H1 (cell line): ENCODE data around the gene NTN1. TPM values are rescaled to one million over a fixed set of nuclear protein-coding genes. Genes with fewer than 3 reads are reported as not detected.

Source experiments
- CTCF ChIA-PET: fragments of 300-600 bp; sonication (Branson Sonifier 250); formaldehyde crosslinking; loops from one replicate; lab custom pipeline; 2021; ENCODE audit not compliant: partially characterized antibody; lab: Charles Lee
- POLR2A ChIA-PET: fragments of 300-600 bp; sonication (Branson Sonifier 250); formaldehyde crosslinking; loops from one replicate; lab custom pipeline; 2021; ENCODE audit warnings: inconsistent platforms; ENCODE audit not compliant: partially characterized antibody; lab: Charles Lee
- DNase-seq, 2 experiments: peaks; one replicate each; pipeline versions ENCODE4 v3.0.0 to v3.0.0-alpha.2; 2010 to 2022; ENCODE audit warnings: low spot score in 2 of 2, low read depth in 1 of 2, mixed read lengths in 1 of 2
- FAIRE-seq: peaks from 2 replicates; lab custom pipeline; 2011; peaks lifted over from hg19 to GRCh38; lab: Jason Lieb, UNC
- H2AFZ ChIP-seq: 2 replicates; pipeline ENCODE4 v1.8.1; 2012; ENCODE audit warnings: low read length, inconsistent platforms
- H2AK5ac ChIP-seq: 2 replicates; pipeline ENCODE4 v1.6.1; 2013; ENCODE audit warnings: low read depth, low read length
- H2BK120ac ChIP-seq: replicated peaks from 2 replicates; pipeline ENCODE3; 2013; ENCODE audit warnings: low read depth, low read length, inconsistent platforms
- H2BK12ac ChIP-seq: 2 replicates; pipeline ENCODE4 v1.6.1; 2013; ENCODE audit warnings: low read depth, low read length
- H2BK15ac ChIP-seq: 2 replicates; pipeline ENCODE4 v1.6.1; 2013; ENCODE audit warnings: low read length
- H2BK20ac ChIP-seq: 2 replicates; pipeline ENCODE4 v1.6.1; 2013; ENCODE audit warnings: low read length
- H2BK5ac ChIP-seq: 2 replicates; pipeline ENCODE4 v1.6.1; 2013; ENCODE audit warnings: low read depth, low read length
- H3K14ac ChIP-seq: 2 replicates; pipeline ENCODE4 v1.6.1; 2013; ENCODE audit warnings: inconsistent platforms; ENCODE audit not compliant: insufficient read length
- H3K18ac ChIP-seq: 2 replicates; pipeline ENCODE4 v1.6.1; 2013; ENCODE audit warnings: low read length; ENCODE audit errors: extremely low read depth
- H3K23ac ChIP-seq: 2 replicates; pipeline ENCODE4 v1.6.1; 2013; ENCODE audit warnings: inconsistent platforms; ENCODE audit not compliant: insufficient read length
- H3K23me2 ChIP-seq: 2 replicates; pipeline ENCODE4 v1.6.1; 2013; ENCODE audit warnings: low read depth, low read length
- H3K27ac ChIP-seq: 2 replicates; pipeline ENCODE4 v1.6.1; 2011; ENCODE audit warnings: low read depth, low read length, inconsistent platforms
- H3K27me3 ChIP-seq, 4 experiments: replicated peaks in 1 of 4; 1 replicate in 1 of 4; 2 replicates in 3 of 4; pipeline versions ENCODE4 v1.6.1 to v1.8.1; 2011 to 2013; ENCODE audit warnings: low read length in 3 of 4, mild to moderate bottlenecking in 3 of 4, inconsistent platforms in 2 of 4, mixed read lengths in 2 of 4, moderate library complexity in 1 of 4; ENCODE audit not compliant: control insufficient read depth in 3 of 4, insufficient read depth in 3 of 4; ENCODE audit errors: extremely low read depth in 1 of 4
- H3K36me3 ChIP-seq, 4 experiments: 2 replicates each; pipeline versions ENCODE4 v1.6.1 to v1.8.1; 2011 to 2013; ENCODE audit warnings: mild to moderate bottlenecking in 4 of 4, low read length in 3 of 4, moderate library complexity in 2 of 4, control low read depth in 1 of 4, inconsistent platforms in 1 of 4; ENCODE audit not compliant: insufficient read depth in 4 of 4, control insufficient read depth in 2 of 4
- H3K4ac ChIP-seq: replicated peaks from 2 replicates; pipeline ENCODE3; 2013; ENCODE audit warnings: low read length, low read depth, mixed read lengths, inconsistent platforms; ENCODE audit not compliant: insufficient read length
- H3K4me1 ChIP-seq, 4 experiments: replicated peaks in 1 of 4; 1 replicate in 1 of 4; 2 replicates in 3 of 4; pipeline versions ENCODE4 v1.6.1 to v1.8.1; 2011 to 2013; ENCODE audit warnings: low read length in 3 of 4, inconsistent platforms in 2 of 4, mixed read lengths in 1 of 4; ENCODE audit not compliant: insufficient read depth in 4 of 4, control insufficient read depth in 3 of 4
- H3K4me2 ChIP-seq, 2 experiments: 2 replicates each; pipeline versions ENCODE4 v1.6.1 to v1.8.1; 2011 to 2013; ENCODE audit warnings: low read depth in 2 of 2, low read length in 2 of 2, control low read depth in 1 of 2, inconsistent platforms in 1 of 2, mild to moderate bottlenecking in 1 of 2; ENCODE audit not compliant: insufficient read depth in 1 of 2
- H3K4me3 ChIP-seq, 4 experiments: fragments of 200-600, 300-600 bp in 1 of 4; sonication (generic), shearing (Covaris generic), sonication (Bioruptor Twin) in 1 of 4; 2 replicates each; pipeline versions ENCODE4 v1.5.1 to v1.8.1; 2011 to 2016; ENCODE audit warnings: low read length in 4 of 4, low read depth in 3 of 4, control low read depth in 2 of 4, inconsistent platforms in 2 of 4, mild to moderate bottlenecking in 2 of 4, mixed read lengths in 1 of 4, moderate library complexity in 1 of 4; ENCODE audit not compliant: insufficient read depth in 2 of 4; ENCODE audit errors: extremely low read depth in 1 of 4
- H3K56ac ChIP-seq: replicated peaks from 2 replicates; pipeline ENCODE3; 2013; ENCODE audit warnings: low read depth, mild to moderate bottlenecking, mixed read lengths, low read length, inconsistent platforms; ENCODE audit not compliant: insufficient read length
- H3K79me1 ChIP-seq: 2 replicates; pipeline ENCODE4 v1.6.1; 2013; ENCODE audit warnings: low read depth, low read length, control low read depth
- H3K79me2 ChIP-seq, 2 experiments: 2 replicates each; pipeline versions ENCODE4 v1.6.1 to v1.8.1; 2012 to 2013; ENCODE audit warnings: low read length in 2 of 2, mild to moderate bottlenecking in 2 of 2, inconsistent platforms in 1 of 2; ENCODE audit not compliant: insufficient read depth in 2 of 2, control insufficient read depth in 1 of 2
- H3K9ac ChIP-seq, 4 experiments: replicated peaks in 1 of 4; 1 replicate in 1 of 4; 2 replicates in 3 of 4; pipeline versions ENCODE4 v1.6.1 to v1.8.1; 2011 to 2013; ENCODE audit warnings: low read depth in 3 of 4, low read length in 3 of 4, control low read depth in 2 of 4, mild to moderate bottlenecking in 2 of 4, moderate library complexity in 2 of 4, inconsistent platforms in 1 of 4; ENCODE audit errors: extremely low read depth in 1 of 4
- H3K9me3 ChIP-seq, 2 experiments: 2 replicates each; pipeline versions ENCODE4 v1.6.1 to v1.8.1; 2012 to 2013; ENCODE audit warnings: mild to moderate bottlenecking in 2 of 2, moderate library complexity in 2 of 2, control low read depth in 1 of 2, inconsistent platforms in 1 of 2, low read depth in 1 of 2, low read length in 1 of 2, mixed read lengths in 1 of 2; ENCODE audit not compliant: insufficient read depth in 2 of 2
- H4K20me1 ChIP-seq, 2 experiments: replicated peaks in 1 of 2; 2 replicates each; pipeline versions ENCODE3 to v1.8.1; 2011 to 2013; ENCODE audit warnings: inconsistent platforms in 2 of 2, low read length in 2 of 2, mild to moderate bottlenecking in 1 of 2; ENCODE audit not compliant: insufficient read depth in 2 of 2, control insufficient read depth in 1 of 2
- H4K5ac ChIP-seq: 2 replicates; pipeline ENCODE4 v1.6.1; 2013; ENCODE audit warnings: low read length, low read depth, mixed read lengths, inconsistent platforms; ENCODE audit not compliant: insufficient read length
- H4K8ac ChIP-seq: 2 replicates; pipeline ENCODE4 v1.8.0; 2013; ENCODE audit warnings: mild to moderate bottlenecking, moderate library complexity, low read length, inconsistent platforms; ENCODE audit not compliant: insufficient read depth; ENCODE audit errors: extremely low read depth
- H4K91ac ChIP-seq: replicated peaks from 2 replicates; pipeline ENCODE3; 2013; ENCODE audit warnings: low read length, mixed read lengths, inconsistent platforms; ENCODE audit not compliant: insufficient read length
- ATF3 ChIP-seq: IDR thresholded peaks from 2 replicates; pipeline ENCODE4 v1.6.1; 2011; ENCODE audit warnings: low read depth, mild to moderate bottlenecking, low read length; ENCODE audit not compliant: insufficient read depth
- CBX8 ChIP-seq: fragments of 300-800, 300-1000 bp; sonication (generic); IDR thresholded peaks from 2 replicates; pipeline ENCODE4 v1.7.1; 2016; ENCODE audit warnings: low read depth, low read length, borderline replicate concordance
- EZH2 ChIP-seq: fragments of 200-600 bp; sonication (generic); IDR thresholded peaks from 2 replicates; pipeline ENCODE4 v1.7.1; 2012; ENCODE audit warnings: low read depth, mild to moderate bottlenecking, moderate library complexity, low read length, inconsistent platforms; ENCODE audit not compliant: severe bottlenecking
- GABPA ChIP-seq: IDR thresholded peaks from 2 replicates; pipeline ENCODE4 v1.6.1; 2011; ENCODE audit warnings: mild to moderate bottlenecking, low read length, moderate library complexity, borderline replicate concordance; ENCODE audit not compliant: insufficient read depth
- JUN ChIP-seq: IDR thresholded peaks from 2 replicates; pipeline ENCODE4 v1.6.1; 2011; ENCODE audit warnings: low read depth, mild to moderate bottlenecking, improper control_type of control experiment, low read length
- JUND ChIP-seq: IDR thresholded peaks from 2 replicates; pipeline ENCODE4 v1.6.1; 2011; ENCODE audit warnings: mild to moderate bottlenecking, improper control_type of control experiment, low read length
- SP1 ChIP-seq: IDR thresholded peaks from 2 replicates; pipeline ENCODE4 v1.6.1; 2011; ENCODE audit warnings: low read depth, low read length
- WGBS, 2 experiments: shearing (Covaris generic) in 1 of 2; methylation state at CpG; one replicate each; pipeline versions ENCODE4 v1.1.6 to v1.1.7; 2013 to 2015; ENCODE audit warnings: low lambda C conversion rate in 2 of 2, mixed read lengths in 2 of 2, inconsistent platforms in 1 of 2, low coverage in 1 of 2, missing lambda C conversion rate in 1 of 2; ENCODE audit not compliant: insufficient replicate concordance in 2 of 2, insufficient coverage in 1 of 2, insufficient read length in 1 of 2; ENCODE audit errors: extremely low coverage in 1 of 2, missing lambda C conversion rate in 1 of 2; 5-methylcytosine and 5-hydroxymethylcytosine counted together
- polyA plus RNA-seq, 7 experiments: library from polyadenylated mRNA; depleted of rRNA in 3 of 7; stranded (reverse) in 5 of 7; unstranded in 2 of 7; fragments of >200 nt in 5 of 7; fragments of 200-250 nt in 2 of 7; gene quantifications; 1 replicate in 5 of 7; 2 replicates in 1 of 7; 4 replicates in 1 of 7; pipeline versions ENCODE4 v1.2.1 to v1.2.3, GENCODE V29; 2011 to 2013; ENCODE audit warnings: missing spikeins in 2 of 7, mixed read lengths in 2 of 7
- total RNA-seq: library from RNA; stranded (reverse); fragmentation: NEBNext Ultra II Directional; extraction: Animal tissue kit (Norgen Biotek cat#: 25700); gene quantifications from 2 replicates; pipeline ENCODE4 v1.2.1, GENCODE V29; 2021

NTN1 gene
- total and polyA plus RNA-seq, 2 of the 8 experiments (the other 6 are each of a cell fraction or from before 2014, with no cell fraction given), result 2.0 to 2.3 TPM

- no peak overlapping the region for H3K23ac ChIP-seq
- no peak overlapping the region for H2AK5ac ChIP-seq
- no peak overlapping the region for H3K9ac ChIP-seq
- POLR2A ChIA-PET, result no interaction called here
- no peak overlapping the region for H3K56ac ChIP-seq
- no peaks in the 10 kb centered on the region for H3K36me3 ChIP-seq
- no peak for DNase-seq
- H2BK12ac ChIP-seq, result no peak overlapping the region
- H2BK120ac ChIP-seq, result no peak overlapping the region
- H3K4me3 ChIP-seq, result no peak overlapping the region
- H3K79me1 ChIP-seq, result no peaks in the 10 kb centered on the region
- no peak overlapping the region for H4K91ac ChIP-seq
- no peak overlapping the region for H2BK20ac ChIP-seq
- no peaks in the 10 kb centered on the region for H4K20me1 ChIP-seq
- H2AFZ ChIP-seq, result no peak overlapping the region
- peaks cover 2 to 12% (median 6%) of the 10 kb centered on the region in 4 experiments; a peak in 5 of 7 replicates for H3K4me1 ChIP-seq
- no peak overlapping the region for H4K5ac ChIP-seq
- TF ChIP-seq GABPA (no peak), EZH2 (no peak), SP1 (no peak), JUN (no peak), JUND (no peak), ATF3 (peak; percentile 18; the same call in 1 of the 2 replicates), CBX8 (no peak)
- no peak overlapping the region for H3K14ac ChIP-seq
- no peak overlapping the region for H3K18ac ChIP-seq
- H3K23me2 ChIP-seq, result no peaks in the 10 kb centered on the region; the same call in 1 of the 2 replicates
- CTCF ChIA-PET, result interaction anchor here (1.8 to 3.1 kb wide), 2 partner anchors 7 to 10 kb away, joined by 4 to 18 read pairs; no protein-coding TSS in a partner anchor
- H2BK5ac ChIP-seq, result no peak overlapping the region
- WGBS, 2 experiments, result 79% methylated on average over 4 of the region's 4 CpGs; no CpG with 5 or more reads in 1 of the 2 experiments
- no peak overlapping the region for H2BK15ac ChIP-seq
- no peak for FAIRE-seq
- no peaks in the 10 kb centered on the region for H3K9me3 ChIP-seq
- H3K27me3 ChIP-seq, result no peaks in the 10 kb centered on the region
- H3K4ac ChIP-seq, result no peak overlapping the region
- no peaks in the 10 kb centered on the region for H3K79me2 ChIP-seq
- no peak overlapping the region for H4K8ac ChIP-seq
- H3K27ac ChIP-seq, result no peak overlapping the region
- H3K4me2 ChIP-seq, result peak overlapping the region in 1 of 2 experiments; percentile 3; a peak in 1 of 4 replicates
Measured at GRCh38 chr17:9284884-9285283, 263.6 kb downstream of the NTN1 start.
